OCI-LY1 (cell line): ENCODE measurements around the gene RNF13.
"Not testable (repeated sequence)": the region's sequence is repeated elsewhere in the genome, so short reads cannot be mapped to it uniquely, and the experiment has no call there.

Source experiments
- H2AFZ ChIP-seq: fragments of 200-600 bp; sonication (generic), shearing (Covaris generic); 2 replicates; pipeline ENCODE4 v1.6.0; 2014; ENCODE audit warnings: antibody characterized with exemption, mild to moderate bottlenecking, low read length
- H3F3A ChIP-seq: fragments of 200-600 bp; sonication (generic), shearing (Covaris generic); 2 replicates; pipeline ENCODE4 v1.6.0; 2014; ENCODE audit warnings: mild to moderate bottlenecking, antibody characterized with exemption, low read length, moderate library complexity; ENCODE audit not compliant: insufficient read depth
- H3K27ac ChIP-seq: fragments of 200-600 bp; sonication (generic); 2 replicates; pipeline ENCODE4 v1.5.1; 2014; ENCODE audit warnings: low read length, mixed run types, mild to moderate bottlenecking, low read depth; ENCODE audit not compliant: poor library complexity, severe bottlenecking
- H3K27me3 ChIP-seq: fragments of 200-600 bp; sonication (generic); 2 replicates; pipeline ENCODE4 v1.6.0; 2014; ENCODE audit warnings: antibody characterized with exemption, mild to moderate bottlenecking, low read length, moderate library complexity; ENCODE audit not compliant: insufficient read depth
- H3K36me3 ChIP-seq: fragments of 200-600 bp; sonication (generic); 2 replicates; pipeline ENCODE4 v1.6.1; 2014; ENCODE audit warnings: mild to moderate bottlenecking, antibody characterized with exemption, low read length, moderate library complexity, mixed read lengths; ENCODE audit not compliant: insufficient read depth
- H3K4me1 ChIP-seq: fragments of 200-600 bp; sonication (generic); 2 replicates; pipeline ENCODE4 v1.5.1; 2014; ENCODE audit warnings: mild to moderate bottlenecking, low read length, moderate library complexity; ENCODE audit not compliant: insufficient read depth, severe bottlenecking
- H3K4me2 ChIP-seq: fragments of 200-600 bp; sonication (generic), shearing (Covaris generic); 2 replicates; pipeline ENCODE4 v1.6.1; 2014; ENCODE audit warnings: low read length
- H3K4me3 ChIP-seq: fragments of 200-600 bp; sonication (generic); 2 replicates; pipeline ENCODE4 v1.5.1; 2014; ENCODE audit warnings: low read length, low read depth, mild to moderate bottlenecking, mixed read lengths; ENCODE audit not compliant: poor library complexity, severe bottlenecking
- H3K79me2 ChIP-seq: fragments of 200-600 bp; shearing (Covaris generic); 2 replicates; pipeline ENCODE4 v1.6.1; 2016; ENCODE audit warnings: mixed run types, low read length, mixed read lengths; ENCODE audit not compliant: insufficient read depth
- H3K9ac ChIP-seq: fragments of 200-600 bp; sonication (generic), shearing (Covaris generic); 2 replicates; pipeline ENCODE4 v1.6.1; 2014; ENCODE audit warnings: mild to moderate bottlenecking, low read length, mixed read lengths
- H3K9me2 ChIP-seq: fragments of 200-600 bp; sonication (generic), shearing (Covaris generic); 2 replicates; pipeline ENCODE4 v1.6.1; 2014; ENCODE audit warnings: low read depth, mild to moderate bottlenecking, low read length, mixed read lengths
- H3K9me3 ChIP-seq: fragments of 200-600 bp; shearing (Covaris generic); 2 replicates; pipeline ENCODE4 v1.6.1; 2014; ENCODE audit warnings: low read length, mixed read lengths
- H4K20me1 ChIP-seq: fragments of 200-600 bp; sonication (generic), shearing (Covaris generic); 2 replicates; pipeline ENCODE4 v1.6.0; 2016; ENCODE audit warnings: mild to moderate bottlenecking, low read length; ENCODE audit not compliant: insufficient read depth
- CTCF ChIP-seq: fragments of 200-600 bp; sonication (generic), shearing (Covaris generic); IDR thresholded peaks from 2 replicates; pipeline ENCODE4 v1.5.1; 2017; ENCODE audit warnings: mild to moderate bottlenecking, antibody characterized with exemption, low read length, moderate library complexity, mixed read lengths
- EZH2 ChIP-seq: fragments of 200-600 bp; sonication (generic), shearing (Covaris generic); IDR thresholded peaks from 2 replicates; pipeline ENCODE4 v1.8.0; 2017; ENCODE audit warnings: borderline replicate concordance, mixed run types, mild to moderate bottlenecking, antibody characterized with exemption, low read length, moderate library complexity, mixed read lengths

RNF13 gene

GRCh38 chr3:149975919-149976318, 162.9 kb downstream of the RNF13 start:
- Histone ChIP-seq H3K4me3 (no peak overlapping the region), H2AFZ (no peak overlapping the region), H3K27me3 (no peaks in the 10 kb centered on the region), H3K79me2 (no peaks in the 10 kb centered on the region), H3F3A (no peaks in the 10 kb centered on the region), H3K9me2 (no peaks in the 10 kb centered on the region), H3K36me3 (no peaks in the 10 kb centered on the region), H3K4me1 (peaks cover 10% of the 10 kb centered on the region), H4K20me1 (no peaks in the 10 kb centered on the region), H3K4me2 (no peak overlapping the region), H3K9ac (no peak overlapping the region), H3K27ac (no peak overlapping the region), H3K9me3 (no peaks in the 10 kb centered on the region)
- TF ChIP-seq CTCF (peak; percentile 60), EZH2 (no peak)

GRCh38 chr3:149977386-149977785, 164.4 kb downstream of the RNF13 start:
- no peak overlapping the region for H2AFZ ChIP-seq
- H3K4me2 ChIP-seq = no peak overlapping the region
- no peaks in the 10 kb centered on the region for H3K4me1 ChIP-seq
- H4K20me1 ChIP-seq = no peaks in the 10 kb centered on the region
- H3K9ac ChIP-seq = no peak overlapping the region
- H3K36me3 ChIP-seq = no peaks in the 10 kb centered on the region
- no peaks in the 10 kb centered on the region for H3K9me3 ChIP-seq
- H3K9me2 ChIP-seq = no peaks in the 10 kb centered on the region
- no peaks in the 10 kb centered on the region for H3K79me2 ChIP-seq
- TF ChIP-seq EZH2 = no peak
- TF ChIP-seq CTCF = no peak
- H3K27ac ChIP-seq = no peak overlapping the region
- H3F3A ChIP-seq = no peaks in the 10 kb centered on the region
- H3K4me3 ChIP-seq = no peak overlapping the region
- no peaks in the 10 kb centered on the region for H3K27me3 ChIP-seq

- not testable (repeated sequence) for H3K27ac ChIP-seq, H3K9me2 ChIP-seq, H3K4me1 ChIP-seq, H3K36me3 ChIP-seq, H3F3A ChIP-seq, H3K4me3 ChIP-seq, H4K20me1 ChIP-seq, H3K9ac ChIP-seq, H3K79me2 ChIP-seq, H3K27me3 ChIP-seq, H3K9me3 ChIP-seq, H3K4me2 ChIP-seq, H2AFZ ChIP-seq
Observed at GRCh38 chr3:149981979-149982378, 169.0 kb downstream of the RNF13 start.

- not testable (repeated sequence) for H3K36me3 ChIP-seq, H3K27ac ChIP-seq, H3F3A ChIP-seq, H4K20me1 ChIP-seq, H3K4me1 ChIP-seq, H3K4me2 ChIP-seq, H3K4me3 ChIP-seq, H2AFZ ChIP-seq, H3K9me3 ChIP-seq, H3K9ac ChIP-seq, H3K79me2 ChIP-seq, H3K27me3 ChIP-seq, H3K9me2 ChIP-seq
Observed at GRCh38 chr3:149983053-149983452, 170.0 kb downstream of the RNF13 start.
